NCI-H2107 treated with DMSO at 0.1 percent for 48 hours (cell line): ENCODE data around the gene TOX3.
A peak's percentile ranks its signal among the peaks of the same experiment; 100 is the strongest.

Experiments used
- DNase-seq: peaks from one replicate; lab custom pipeline; 2025; ENCODE audit not compliant: unreplicated experiment; lab: John Stamatoyannopoulos, UW

The TOX3 gene

GRCh38 chr16:52455549-52456277 lies 91.2 kb downstream of the TOX3 start:
- no peak for DNase-seq

GRCh38 chr16:52453644-52454043 lies 93.3 kb downstream of the TOX3 start:
- DNase-seq = no peak

- no peak for DNase-seq
Measured at GRCh38 chr16:52451971-52452421, 94.9 kb downstream of the TOX3 start.

- DNase-seq = peak; percentile 20
Measured at GRCh38 chr16:52450916-52451315, 96.0 kb downstream of the TOX3 start.

- no peak for DNase-seq
Measured at GRCh38 chr16:52450241-52450640, 96.7 kb downstream of the TOX3 start.

- no peak for DNase-seq
Measured at GRCh38 chr16:52446080-52446479, 100.9 kb downstream of the TOX3 start.

GRCh38 chr16:52441886-52442285 lies 105.1 kb downstream of the TOX3 start:
- no peak for DNase-seq

GRCh38 chr16:52440248-52440647 lies 106.7 kb downstream of the TOX3 start:
- DNase-seq = no peak

GRCh38 chr16:52439750-52440149 lies 107.2 kb downstream of the TOX3 start:
- DNase-seq = no peak

GRCh38 chr16:52439171-52439701 lies 107.7 kb downstream of the TOX3 start:
- DNase-seq = no peak

GRCh38 chr16:52437277-52437670 lies 109.7 kb downstream of the TOX3 start:
- no peak for DNase-seq

GRCh38 chr16:52436339-52437276 lies 110.3 kb downstream of the TOX3 start:
- DNase-seq = peak; percentile 72

- no peak for DNase-seq
Measured at GRCh38 chr16:52434224-52434623, 112.7 kb downstream of the TOX3 start.

GRCh38 chr16:52433643-52434042 lies 113.3 kb downstream of the TOX3 start:
- DNase-seq = no peak

GRCh38 chr16:52424591-52424990 lies 122.4 kb downstream of the TOX3 start:
- DNase-seq = no peak

- no peak for DNase-seq
Measured at GRCh38 chr16:52422307-52422706, 124.6 kb downstream of the TOX3 start.

- DNase-seq = no peak
Measured at GRCh38 chr16:52418201-52418600, 128.7 kb downstream of the TOX3 start.

- no peak for DNase-seq
Measured at GRCh38 chr16:52416888-52417287, 130.1 kb downstream of the TOX3 start.

GRCh38 chr16:52411011-52411410 lies 135.9 kb downstream of the TOX3 start:
- DNase-seq = no peak

GRCh38 chr16:52408191-52408845 lies 138.6 kb downstream of the TOX3 start:
- no peak for DNase-seq

GRCh38 chr16:52407778-52408177 lies 139.2 kb downstream of the TOX3 start:
- peak; percentile 75 for DNase-seq
